GM19351 (cell line): ENCODE results near the gene FOXA2.
"Not testable (repeated sequence)": the region's sequence is repeated elsewhere in the genome, so short reads cannot be mapped to it uniquely, and the experiment has no call there.

Experiments used
- ATAC-seq: cut with Tn5 transposase; IDR thresholded peaks from one replicate; pipeline ENCODE4 v1.9.1; 2021; ENCODE audit warnings: mild to moderate bottlenecking, moderate library complexity; ENCODE audit not compliant: unreplicated experiment

FOXA2 gene

GRCh38 chr20:22569353-22569752 lies 15.0 kb downstream of the FOXA2 start:
- no peak for ATAC-seq

- no peak for ATAC-seq
Observed at GRCh38 chr20:22568872-22569344, 15.5 kb downstream of the FOXA2 start.

GRCh38 chr20:22567944-22568871 lies 16.2 kb downstream of the FOXA2 start:
- no peak for ATAC-seq

- ATAC-seq: no peak
Observed at GRCh38 chr20:22566876-22567658, 17.3 kb downstream of the FOXA2 start.

GRCh38 chr20:22563062-22563965 lies 21.1 kb downstream of the FOXA2 start:
- no peak for ATAC-seq

GRCh38 chr20:22562620-22563019 lies 21.8 kb downstream of the FOXA2 start:
- no peak for ATAC-seq

- no peak for ATAC-seq
Observed at GRCh38 chr20:22561965-22562577, 22.3 kb downstream of the FOXA2 start.

- ATAC-seq: no peak
Observed at GRCh38 chr20:22560817-22561216, 23.6 kb downstream of the FOXA2 start.

- ATAC-seq: no peak
Observed at GRCh38 chr20:22559711-22560318, 24.6 kb downstream of the FOXA2 start.

GRCh38 chr20:22557403-22558276 lies 26.7 kb downstream of the FOXA2 start:
- ATAC-seq: no peak

- ATAC-seq: no peak
Observed at GRCh38 chr20:22556565-22557056, 27.8 kb downstream of the FOXA2 start.

GRCh38 chr20:22555791-22556564 lies 28.4 kb downstream of the FOXA2 start:
- ATAC-seq: no peak

- ATAC-seq: no peak
Observed at GRCh38 chr20:22554391-22554790, 30.0 kb downstream of the FOXA2 start.

- ATAC-seq: not testable (repeated sequence)
Observed at GRCh38 chr20:22550514-22550913, 33.9 kb downstream of the FOXA2 start.

GRCh38 chr20:22548040-22548439 lies 36.3 kb downstream of the FOXA2 start:
- no peak for ATAC-seq

GRCh38 chr20:22546344-22546743 lies 38.0 kb downstream of the FOXA2 start:
- no peak for ATAC-seq

GRCh38 chr20:22545045-22545444 lies 39.3 kb downstream of the FOXA2 start:
- no peak for ATAC-seq

- no peak for ATAC-seq
Observed at GRCh38 chr20:22544462-22544861, 39.9 kb downstream of the FOXA2 start.
